ENCODE data around the gene ESRRB.

ESRRB gene

DNA sequence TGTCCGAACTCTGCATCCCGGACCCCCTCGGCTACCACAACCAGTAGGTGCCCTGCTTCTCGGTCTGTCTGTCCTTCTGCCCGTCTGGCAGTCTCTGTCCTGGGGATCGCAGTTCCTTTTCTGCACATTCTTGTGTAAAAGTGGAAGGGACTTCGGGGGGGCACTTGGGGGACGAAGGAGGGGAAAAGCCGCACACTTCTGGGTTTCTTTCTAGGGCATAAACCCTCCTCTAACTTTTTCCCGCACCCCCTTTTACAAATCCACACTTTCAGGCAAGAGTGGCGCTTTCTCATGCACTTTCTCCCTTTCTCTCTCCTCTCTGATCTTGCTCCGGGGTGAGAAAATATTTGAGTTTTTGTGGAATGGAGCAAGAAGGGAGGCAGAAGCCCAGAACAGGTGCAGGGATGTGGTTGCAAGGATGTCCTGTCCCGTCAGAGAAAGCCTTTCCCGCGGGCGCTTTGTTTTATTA lies 506 bp downstream of the ESRRB start:
- no peak for DNase-seq (ENCODE audit: low read depth)
- TF ChIP-seq, protein P1, sequence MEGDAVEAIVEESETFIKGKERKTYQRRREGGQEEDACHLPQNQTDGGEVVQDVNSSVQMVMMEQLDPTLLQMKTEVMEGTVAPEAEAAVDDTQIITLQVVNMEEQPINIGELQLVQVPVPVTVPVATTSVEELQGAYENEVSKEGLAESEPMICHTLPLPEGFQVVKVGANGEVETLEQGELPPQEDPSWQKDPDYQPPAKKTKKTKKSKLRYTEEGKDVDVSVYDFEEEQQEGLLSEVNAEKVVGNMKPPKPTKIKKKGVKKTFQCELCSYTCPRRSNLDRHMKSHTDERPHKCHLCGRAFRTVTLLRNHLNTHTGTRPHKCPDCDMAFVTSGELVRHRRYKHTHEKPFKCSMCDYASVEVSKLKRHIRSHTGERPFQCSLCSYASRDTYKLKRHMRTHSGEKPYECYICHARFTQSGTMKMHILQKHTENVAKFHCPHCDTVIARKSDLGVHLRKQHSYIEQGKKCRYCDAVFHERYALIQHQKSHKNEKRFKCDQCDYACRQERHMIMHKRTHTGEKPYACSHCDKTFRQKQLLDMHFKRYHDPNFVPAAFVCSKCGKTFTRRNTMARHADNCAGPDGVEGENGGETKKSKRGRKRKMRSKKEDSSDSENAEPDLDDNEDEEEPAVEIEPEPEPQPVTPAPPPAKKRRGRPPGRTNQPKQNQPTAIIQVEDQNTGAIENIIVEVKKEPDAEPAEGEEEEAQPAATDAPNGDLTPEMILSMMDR (conservative IDR thresholded peaks at IDR 0.05; ENCODE audit: control insufficient read depth, insufficient read depth, low read depth, low read length) = no peak
- peak overlapping the region; percentile 12 for H3K4me3 ChIP-seq (ENCODE audit: control insufficient read depth, low read depth, low read length)

DNA sequence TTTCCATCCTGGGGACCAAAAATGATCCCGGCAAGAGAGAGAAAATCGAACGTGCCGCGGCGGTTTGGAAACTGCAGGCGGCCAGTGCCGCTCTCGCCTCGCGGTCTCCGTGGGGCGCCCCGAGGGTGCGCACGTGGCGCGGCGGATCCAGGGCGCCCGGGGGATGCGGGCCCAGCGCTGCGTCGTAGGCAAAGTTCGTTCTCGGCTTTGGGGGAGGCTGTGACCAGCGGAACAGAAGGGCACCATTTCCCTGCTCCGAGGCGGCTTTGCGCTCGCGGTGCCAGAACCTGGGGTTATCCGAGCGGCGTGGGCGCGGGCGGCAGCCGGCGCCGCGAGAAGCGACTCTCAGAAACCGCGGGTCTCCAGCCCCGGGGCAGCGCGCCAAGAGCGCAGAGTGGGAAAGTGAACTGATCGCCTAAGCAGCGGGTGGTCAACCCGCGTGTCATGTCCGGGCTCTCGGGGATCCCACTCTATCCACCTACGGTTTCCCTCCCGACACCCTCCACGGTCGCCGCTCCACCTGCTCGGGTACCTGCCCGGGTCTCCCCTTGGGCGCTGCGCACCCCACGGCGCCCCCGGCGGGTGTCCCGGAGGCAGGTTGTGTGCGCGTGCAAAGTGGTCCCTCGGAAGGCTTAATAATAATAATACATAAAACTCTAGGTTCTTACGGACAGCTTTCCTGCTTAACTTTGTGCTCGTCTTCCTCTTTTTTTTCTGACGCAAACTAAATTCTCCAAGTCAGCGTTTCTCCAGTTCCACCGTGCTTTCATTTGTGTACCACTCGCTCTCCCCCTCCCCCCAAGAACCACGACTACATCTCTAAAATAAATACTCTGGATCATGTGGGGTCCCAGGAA lies 1.2 kb downstream of the ESRRB start:
- DNase-seq (ENCODE audit: low read depth) = no peak
- TF ChIP-seq, protein P1 (conservative IDR thresholded peaks at IDR 0.05; ENCODE audit: control insufficient read depth, insufficient read depth, low read depth, low read length) = no peak
- no peak overlapping the region for H3K4me3 ChIP-seq (ENCODE audit: control insufficient read depth, low read depth, low read length)

DNA sequence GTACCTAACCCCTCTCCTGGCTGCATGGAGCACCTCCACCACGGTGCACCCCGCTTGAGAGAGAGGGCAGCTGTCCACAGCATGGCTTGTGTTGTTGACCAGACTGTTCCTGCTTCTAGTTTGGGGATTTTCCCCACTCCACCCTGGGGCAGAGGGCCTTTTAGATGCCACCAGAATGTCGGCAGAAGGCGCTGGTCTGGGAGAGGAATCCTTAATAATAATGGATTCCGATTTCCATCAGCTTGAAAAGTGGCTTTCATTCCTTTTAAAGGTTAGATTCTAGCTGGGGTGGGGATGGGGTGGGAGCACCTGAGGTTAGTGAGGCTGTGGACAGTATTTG lies 1.8 kb downstream of the ESRRB start:
- no peak for DNase-seq (ENCODE audit: low read depth)
- no peak overlapping the region for H3K4me3 ChIP-seq (ENCODE audit: control insufficient read depth, low read depth, low read length)
- TF ChIP-seq, protein P1 (conservative IDR thresholded peaks at IDR 0.05; ENCODE audit: control insufficient read depth, insufficient read depth, low read depth, low read length) = no peak

DNA sequence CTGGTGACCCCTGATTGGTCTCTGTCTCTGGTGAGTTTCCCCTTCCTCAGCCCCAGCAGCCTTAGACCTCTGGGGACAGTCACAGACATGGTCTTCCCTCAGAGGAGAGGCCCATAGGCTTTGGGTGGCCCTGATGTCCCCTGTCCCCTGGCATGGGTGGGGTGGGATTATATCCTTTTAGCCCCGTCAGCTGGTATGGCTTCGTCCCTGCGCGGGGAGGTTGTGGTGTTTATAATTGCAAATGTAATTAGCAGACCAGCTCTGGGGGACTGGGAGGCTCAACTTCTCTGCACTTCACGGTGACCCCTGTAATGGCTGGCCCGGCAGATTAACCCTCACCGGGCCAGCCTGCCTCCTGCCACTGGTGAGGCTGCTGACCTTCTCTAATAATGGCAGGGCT lies 5.1 kb downstream of the ESRRB start:
- DNase-seq (ENCODE audit: low read depth) = no peak
- no peak overlapping the region for H3K4me3 ChIP-seq (ENCODE audit: control insufficient read depth, low read depth, low read length)
- TF ChIP-seq, protein P1 (conservative IDR thresholded peaks at IDR 0.05; ENCODE audit: control insufficient read depth, insufficient read depth, low read depth, low read length) = no peak

DNA sequence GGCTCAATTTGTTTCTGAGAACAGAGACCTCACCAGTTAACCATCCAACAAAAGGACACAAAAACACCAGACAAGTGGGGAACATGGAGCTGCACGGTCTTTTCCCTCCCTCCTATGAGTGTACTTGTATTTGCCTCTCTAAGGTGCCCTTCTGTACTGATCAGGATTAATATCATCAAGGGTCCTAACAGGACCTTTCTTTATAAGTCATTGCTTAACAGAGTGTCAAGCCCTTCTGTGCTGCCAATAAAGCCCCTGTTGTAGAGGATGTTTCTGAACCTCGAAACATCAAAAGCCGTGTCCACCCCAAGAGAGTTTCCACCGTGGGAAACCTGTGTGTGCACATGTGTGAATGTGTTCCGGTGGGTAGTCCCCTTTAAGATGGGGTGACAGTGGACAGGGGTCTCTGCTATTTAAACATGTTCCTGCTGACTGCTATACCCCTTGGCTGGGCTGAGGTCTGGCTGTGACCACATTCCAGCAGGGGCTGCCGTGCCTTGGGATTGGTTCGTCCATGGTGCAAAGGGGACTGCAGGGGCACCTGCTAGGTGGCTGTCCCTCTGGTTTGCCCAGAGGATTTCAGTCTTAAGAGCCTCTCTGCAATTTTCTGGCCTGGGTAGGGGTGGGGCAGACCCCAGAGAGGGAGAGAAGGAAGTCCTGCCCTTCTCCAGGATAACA lies 6.0 kb downstream of the ESRRB start:
- no peak for DNase-seq (ENCODE audit: low read depth)
- TF ChIP-seq, protein P1 (conservative IDR thresholded peaks at IDR 0.05; ENCODE audit: control insufficient read depth, insufficient read depth, low read depth, low read length) = no peak
- no peak overlapping the region for H3K4me3 ChIP-seq (ENCODE audit: control insufficient read depth, low read depth, low read length)

DNA sequence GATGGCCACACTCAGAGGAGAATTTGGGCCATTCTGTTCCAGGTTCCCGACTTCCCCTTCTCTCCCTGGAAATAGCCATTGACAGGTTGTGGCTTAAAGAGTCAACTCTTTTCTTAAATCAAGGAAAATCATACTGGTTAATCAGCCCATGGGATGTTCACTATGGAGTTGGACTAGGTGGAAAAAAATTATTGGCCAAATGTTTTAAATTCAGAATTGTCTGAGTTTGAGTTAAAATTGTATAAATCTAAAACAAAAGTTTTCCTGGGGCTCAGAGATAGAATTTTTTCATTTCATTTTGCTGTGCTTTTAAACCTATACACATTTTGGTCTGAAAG lies 6.5 kb downstream of the ESRRB start:
- TF ChIP-seq, protein P1 (conservative IDR thresholded peaks at IDR 0.05; ENCODE audit: control insufficient read depth, insufficient read depth, low read depth, low read length) = no peak
- no peak for DNase-seq (ENCODE audit: low read depth)
- no peak overlapping the region for H3K4me3 ChIP-seq (ENCODE audit: control insufficient read depth, low read depth, low read length)

Measured in fibroblast of mammary gland (primary cell).